Stimulated activated CD4-positive, alpha-beta T cell treated with anti-CD3 and anti-CD28 coated beads, Interleukin-4, amount 100 ng/mL, for 48 hours (primary cell): ENCODE measurements around the gene KAZN.
"Not testable (repeated sequence)": the region's sequence is repeated elsewhere in the genome, so short reads cannot be mapped to it uniquely, and the experiment has no call there.

Source experiments
- DNase-seq, 2 donors: peaks; one replicate each; pipeline ENCODE4 v3.0.0-alpha.2; 2020; ENCODE audit warnings: low read depth in 2 of 2

KAZN gene

DNA sequence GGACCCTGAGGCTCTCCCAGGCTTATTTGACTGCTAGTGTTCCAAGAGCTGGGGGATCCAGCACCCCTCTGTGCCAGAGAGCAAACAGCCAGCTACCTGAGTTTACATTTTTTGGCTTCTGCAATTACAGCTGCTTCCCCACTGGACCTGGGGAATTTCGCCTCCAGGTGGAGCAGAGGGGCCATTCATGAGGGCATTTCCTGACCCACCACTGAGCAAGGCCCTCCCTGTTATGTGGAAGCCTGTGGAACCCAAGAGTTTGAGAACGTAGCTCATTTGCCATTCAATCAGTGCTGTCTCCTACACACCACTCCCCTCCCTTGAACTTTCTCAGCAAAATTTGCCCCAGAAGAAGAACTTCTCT is 512.4 kb downstream of the KAZN start:
- DNase-seq, result no peak

- DNase-seq, result no peak
Observed at GRCh38 chr1:15113146-15113545, 514.7 kb downstream of the KAZN start.

- no peak for DNase-seq
Observed at GRCh38 chr1:15114884-15115283, 516.4 kb downstream of the KAZN start.

- DNase-seq, result no peak
Observed at GRCh38 chr1:15115542-15116330, 517.3 kb downstream of the KAZN start.

DNA sequence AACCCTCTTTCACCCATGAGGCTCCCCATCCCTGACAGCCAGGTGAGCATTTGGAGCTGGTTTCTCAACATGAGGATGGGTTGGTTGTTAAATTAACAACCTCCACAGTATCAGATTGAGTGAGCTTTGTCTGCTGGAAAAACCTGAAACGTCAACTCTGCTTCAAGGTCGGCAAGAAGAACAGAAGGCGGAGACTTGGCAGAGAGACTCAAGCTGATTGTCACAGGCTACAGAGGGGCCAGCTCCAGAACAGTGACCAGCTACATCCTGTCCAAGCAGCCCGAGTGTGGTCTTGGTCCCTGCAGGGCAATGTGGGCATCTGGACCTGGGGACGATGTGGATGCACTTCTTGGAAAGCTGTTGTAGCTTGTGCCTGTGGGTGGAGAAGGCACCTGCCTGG is 518.5 kb downstream of the KAZN start:
- DNase-seq, result no peak

GRCh38 chr1:15117671-15118325 is 519.3 kb downstream of the KAZN start:
- no peak for DNase-seq

- no peak for DNase-seq
Observed at GRCh38 chr1:15118579-15118978, 520.1 kb downstream of the KAZN start.

GRCh38 chr1:15120251-15120945 is 521.9 kb downstream of the KAZN start:
- DNase-seq, result no peak

DNA sequence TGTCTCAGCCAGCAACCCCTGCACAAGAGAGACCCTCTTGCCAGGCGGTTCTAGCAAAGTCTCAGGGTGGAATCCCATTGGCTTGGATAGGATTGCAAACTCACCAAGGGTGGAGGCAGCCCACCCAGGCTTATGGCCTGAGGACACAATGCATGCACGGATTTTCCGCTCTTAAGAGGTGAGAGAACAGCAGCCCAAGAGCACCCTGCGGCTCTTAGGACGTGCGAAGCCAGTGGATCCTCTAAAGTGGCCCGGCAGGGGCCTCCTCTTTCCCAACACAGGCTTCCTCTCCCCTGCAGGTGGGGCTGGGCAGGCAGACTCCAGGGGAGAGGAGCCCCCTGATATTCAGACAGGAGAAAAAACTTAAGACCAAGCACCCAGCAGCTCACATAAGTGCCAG is 523.8 kb downstream of the KAZN start:
- DNase-seq, result no peak

DNA sequence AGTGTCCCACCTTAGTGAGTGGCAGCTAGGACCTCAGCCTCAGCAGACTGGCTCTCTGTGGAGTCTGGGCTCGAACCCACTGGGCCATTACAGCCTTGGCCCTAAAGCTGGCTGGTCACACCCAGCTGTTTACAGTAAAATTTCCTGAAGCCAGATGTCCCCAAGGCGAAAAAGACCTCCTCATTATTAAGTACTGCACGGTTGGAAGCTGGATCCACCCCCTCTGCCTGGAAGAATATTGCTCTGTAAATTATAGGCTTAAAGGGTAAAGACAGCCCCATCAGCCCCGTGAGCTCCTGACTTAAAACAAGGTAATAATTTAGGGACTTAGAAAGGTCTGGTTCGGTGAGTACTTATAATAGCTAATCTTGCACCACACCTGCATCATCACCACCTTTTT is 524.8 kb downstream of the KAZN start:
- DNase-seq, result no peak

GRCh38 chr1:15123925-15124324 is 525.4 kb downstream of the KAZN start:
- no peak for DNase-seq

- no peak for DNase-seq
Observed at GRCh38 chr1:15124362-15125100, 526.0 kb downstream of the KAZN start.

- no peak for DNase-seq
Observed at GRCh38 chr1:15125101-15125745, 526.7 kb downstream of the KAZN start.

DNA sequence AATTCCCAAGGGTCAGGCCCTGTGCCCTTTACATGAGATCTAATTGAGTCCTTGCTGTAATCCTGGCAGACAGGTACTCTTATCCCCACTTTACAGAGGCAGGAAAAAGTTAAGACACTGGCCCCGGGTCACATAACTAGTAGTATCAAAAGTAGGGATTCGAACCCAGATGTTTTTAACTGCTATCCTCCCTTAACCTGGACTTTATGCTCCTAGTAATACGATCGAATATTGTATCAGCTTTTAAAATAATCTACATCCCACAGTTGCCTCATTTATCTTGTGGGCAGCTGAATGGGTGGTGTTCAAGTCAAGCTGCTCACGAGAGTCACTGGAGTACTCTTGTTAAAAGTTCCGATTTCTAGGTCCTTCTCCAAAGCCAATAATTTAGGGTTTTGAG is 529.6 kb downstream of the KAZN start:
- no peak for DNase-seq

DNA sequence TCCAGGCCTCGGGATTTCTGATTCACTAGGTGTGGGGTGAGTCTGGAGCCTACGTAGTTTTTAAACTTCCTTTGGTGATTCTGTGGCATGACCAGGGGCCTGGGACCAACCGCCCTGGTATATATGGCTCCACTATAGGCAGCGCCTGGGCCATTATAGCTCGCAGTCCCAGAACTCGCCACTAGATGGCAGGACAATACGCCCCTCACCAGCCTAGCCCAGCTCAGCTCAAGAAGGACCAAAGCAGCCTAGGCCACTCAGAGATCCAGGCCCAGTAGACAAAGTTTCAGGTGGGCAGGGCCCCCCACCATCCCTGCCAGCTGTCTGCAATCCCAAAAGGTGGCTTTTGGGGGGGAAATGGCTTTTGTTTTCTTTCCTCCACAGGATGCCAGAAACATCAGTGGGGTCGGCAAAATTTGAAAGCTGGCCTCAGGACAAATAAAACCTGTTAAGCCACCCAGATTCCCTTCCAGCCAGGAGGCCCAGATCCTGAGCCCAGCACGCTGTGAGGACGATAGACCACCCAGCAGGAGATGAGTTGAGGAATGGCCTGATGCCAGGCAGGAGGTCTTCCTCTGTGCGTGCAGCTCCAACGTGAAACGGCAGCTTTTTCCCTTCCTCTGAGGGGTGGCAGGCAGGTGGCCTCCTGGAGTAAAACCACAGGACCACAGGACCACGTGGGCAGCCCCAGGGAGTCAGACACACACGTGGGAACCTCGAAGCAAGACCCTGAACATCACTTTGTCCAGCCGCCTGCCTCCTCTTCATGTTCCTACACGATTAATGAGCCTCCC is 530.2 kb downstream of the KAZN start:
- DNase-seq, result peak; percentile 53 to 74

- no peak for DNase-seq
Observed at GRCh38 chr1:15129944-15130343, 531.5 kb downstream of the KAZN start.

DNA sequence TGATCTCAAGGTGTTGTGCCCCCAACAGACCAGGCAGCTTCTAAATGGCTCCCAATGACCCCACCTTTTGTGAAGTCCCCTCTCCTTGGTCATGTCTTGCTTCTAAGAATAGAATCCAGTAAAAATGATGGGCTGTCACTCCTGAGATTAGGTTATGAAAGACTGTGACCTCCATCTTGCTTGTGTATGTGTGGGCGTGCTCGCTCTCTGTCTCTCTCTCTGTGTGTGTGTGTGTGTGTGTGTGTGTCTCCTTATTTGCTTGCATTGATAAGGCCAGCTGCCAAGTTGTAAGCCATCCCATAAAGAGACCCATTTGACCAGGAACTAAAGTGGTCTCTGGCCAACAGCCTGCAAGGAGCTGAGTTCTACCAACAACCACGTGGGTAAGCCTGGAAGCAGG is 532.1 kb downstream of the KAZN start:
- DNase-seq, result no peak

- DNase-seq, result no peak
Observed at GRCh38 chr1:15132965-15133364, 534.5 kb downstream of the KAZN start.

GRCh38 chr1:15134285-15134684 is 535.8 kb downstream of the KAZN start:
- no peak for DNase-seq

DNA sequence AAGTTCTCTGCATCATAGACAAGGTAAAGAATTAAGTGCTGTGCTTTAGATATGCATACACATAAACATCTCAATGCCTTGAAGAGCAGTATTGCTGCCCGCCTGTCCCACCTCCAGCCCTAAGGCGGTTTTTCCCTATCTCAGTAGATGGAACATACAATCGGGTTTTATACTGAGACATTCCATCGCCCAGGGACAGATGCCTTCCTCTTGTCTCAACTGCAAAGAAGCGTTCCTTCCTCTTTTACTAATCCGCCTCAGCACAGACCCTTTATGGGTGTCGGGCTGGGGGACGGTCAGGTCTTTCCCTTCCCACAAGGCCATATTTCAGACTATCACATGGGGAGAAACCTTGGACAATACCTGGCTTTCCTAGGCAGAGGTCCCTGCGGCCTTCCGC is 537.1 kb downstream of the KAZN start:
- DNase-seq, result not testable (repeated sequence)

- no peak for DNase-seq
Observed at GRCh38 chr1:15137809-15138208, 539.3 kb downstream of the KAZN start.
